H1 (cell line): ENCODE measurements around the gene LBHD1. TPM values are rescaled to one million over a fixed set of nuclear protein-coding genes. Genes with fewer than 3 reads are reported as not detected.

Source experiments
- CTCF ChIA-PET: fragments of 300-600 bp; sonication (Branson Sonifier 250); formaldehyde crosslinking; loops from one replicate; lab custom pipeline; 2021; ENCODE audit not compliant: partially characterized antibody; lab: Charles Lee
- POLR2A ChIA-PET: fragments of 300-600 bp; sonication (Branson Sonifier 250); formaldehyde crosslinking; loops from one replicate; lab custom pipeline; 2021; ENCODE audit warnings: inconsistent platforms; ENCODE audit not compliant: partially characterized antibody; lab: Charles Lee
- DNase-seq, 2 experiments: peaks; one replicate each; pipeline versions ENCODE4 v3.0.0 to v3.0.0-alpha.2; 2010 to 2022; ENCODE audit warnings: low spot score in 2 of 2, low read depth in 1 of 2, mixed read lengths in 1 of 2
- FAIRE-seq: peaks from 2 replicates; lab custom pipeline; 2011; peaks lifted over from hg19 to GRCh38; lab: Jason Lieb, UNC
- H2AFZ ChIP-seq: 2 replicates; pipeline ENCODE4 v1.8.1; 2012; ENCODE audit warnings: low read length, inconsistent platforms
- H2AK5ac ChIP-seq: 2 replicates; pipeline ENCODE4 v1.6.1; 2013; ENCODE audit warnings: low read depth, low read length
- H2BK120ac ChIP-seq: replicated peaks from 2 replicates; pipeline ENCODE3; 2013; ENCODE audit warnings: low read depth, low read length, inconsistent platforms
- H2BK12ac ChIP-seq: 2 replicates; pipeline ENCODE4 v1.6.1; 2013; ENCODE audit warnings: low read depth, low read length
- H2BK15ac ChIP-seq: 2 replicates; pipeline ENCODE4 v1.6.1; 2013; ENCODE audit warnings: low read length
- H2BK20ac ChIP-seq: 2 replicates; pipeline ENCODE4 v1.6.1; 2013; ENCODE audit warnings: low read length
- H2BK5ac ChIP-seq: 2 replicates; pipeline ENCODE4 v1.6.1; 2013; ENCODE audit warnings: low read depth, low read length
- H3K14ac ChIP-seq: 2 replicates; pipeline ENCODE4 v1.6.1; 2013; ENCODE audit warnings: inconsistent platforms; ENCODE audit not compliant: insufficient read length
- H3K18ac ChIP-seq: 2 replicates; pipeline ENCODE4 v1.6.1; 2013; ENCODE audit warnings: low read length; ENCODE audit errors: extremely low read depth
- H3K23ac ChIP-seq: 2 replicates; pipeline ENCODE4 v1.6.1; 2013; ENCODE audit warnings: inconsistent platforms; ENCODE audit not compliant: insufficient read length
- H3K23me2 ChIP-seq: 2 replicates; pipeline ENCODE4 v1.6.1; 2013; ENCODE audit warnings: low read depth, low read length
- H3K27ac ChIP-seq: 2 replicates; pipeline ENCODE4 v1.6.1; 2011; ENCODE audit warnings: low read depth, low read length, inconsistent platforms
- H3K27me3 ChIP-seq, 4 experiments: replicated peaks in 1 of 4; 1 replicate in 1 of 4; 2 replicates in 3 of 4; pipeline versions ENCODE4 v1.6.1 to v1.8.1; 2011 to 2013; ENCODE audit warnings: low read length in 3 of 4, mild to moderate bottlenecking in 3 of 4, inconsistent platforms in 2 of 4, mixed read lengths in 2 of 4, moderate library complexity in 1 of 4; ENCODE audit not compliant: control insufficient read depth in 3 of 4, insufficient read depth in 3 of 4; ENCODE audit errors: extremely low read depth in 1 of 4
- H3K36me3 ChIP-seq, 4 experiments: 2 replicates each; pipeline versions ENCODE4 v1.6.1 to v1.8.1; 2011 to 2013; ENCODE audit warnings: mild to moderate bottlenecking in 4 of 4, low read length in 3 of 4, moderate library complexity in 2 of 4, control low read depth in 1 of 4, inconsistent platforms in 1 of 4; ENCODE audit not compliant: insufficient read depth in 4 of 4, control insufficient read depth in 2 of 4
- H3K4ac ChIP-seq: replicated peaks from 2 replicates; pipeline ENCODE3; 2013; ENCODE audit warnings: low read length, low read depth, mixed read lengths, inconsistent platforms; ENCODE audit not compliant: insufficient read length
- H3K4me1 ChIP-seq, 4 experiments: replicated peaks in 1 of 4; 1 replicate in 1 of 4; 2 replicates in 3 of 4; pipeline versions ENCODE4 v1.6.1 to v1.8.1; 2011 to 2013; ENCODE audit warnings: low read length in 3 of 4, inconsistent platforms in 2 of 4, mixed read lengths in 1 of 4; ENCODE audit not compliant: insufficient read depth in 4 of 4, control insufficient read depth in 3 of 4
- H3K4me2 ChIP-seq, 2 experiments: 2 replicates each; pipeline versions ENCODE4 v1.6.1 to v1.8.1; 2011 to 2013; ENCODE audit warnings: low read depth in 2 of 2, low read length in 2 of 2, control low read depth in 1 of 2, inconsistent platforms in 1 of 2, mild to moderate bottlenecking in 1 of 2; ENCODE audit not compliant: insufficient read depth in 1 of 2
- H3K4me3 ChIP-seq, 4 experiments: fragments of 200-600, 300-600 bp in 1 of 4; sonication (generic), shearing (Covaris generic), sonication (Bioruptor Twin) in 1 of 4; 2 replicates each; pipeline versions ENCODE4 v1.5.1 to v1.8.1; 2011 to 2016; ENCODE audit warnings: low read length in 4 of 4, low read depth in 3 of 4, control low read depth in 2 of 4, inconsistent platforms in 2 of 4, mild to moderate bottlenecking in 2 of 4, mixed read lengths in 1 of 4, moderate library complexity in 1 of 4; ENCODE audit not compliant: insufficient read depth in 2 of 4; ENCODE audit errors: extremely low read depth in 1 of 4
- H3K56ac ChIP-seq: replicated peaks from 2 replicates; pipeline ENCODE3; 2013; ENCODE audit warnings: low read depth, mild to moderate bottlenecking, mixed read lengths, low read length, inconsistent platforms; ENCODE audit not compliant: insufficient read length
- H3K79me1 ChIP-seq: 2 replicates; pipeline ENCODE4 v1.6.1; 2013; ENCODE audit warnings: low read depth, low read length, control low read depth
- H3K79me2 ChIP-seq, 2 experiments: 2 replicates each; pipeline versions ENCODE4 v1.6.1 to v1.8.1; 2012 to 2013; ENCODE audit warnings: low read length in 2 of 2, mild to moderate bottlenecking in 2 of 2, inconsistent platforms in 1 of 2; ENCODE audit not compliant: insufficient read depth in 2 of 2, control insufficient read depth in 1 of 2
- H3K9ac ChIP-seq, 4 experiments: replicated peaks in 1 of 4; 1 replicate in 1 of 4; 2 replicates in 3 of 4; pipeline versions ENCODE4 v1.6.1 to v1.8.1; 2011 to 2013; ENCODE audit warnings: low read depth in 3 of 4, low read length in 3 of 4, control low read depth in 2 of 4, mild to moderate bottlenecking in 2 of 4, moderate library complexity in 2 of 4, inconsistent platforms in 1 of 4; ENCODE audit errors: extremely low read depth in 1 of 4
- H3K9me3 ChIP-seq, 2 experiments: 2 replicates each; pipeline versions ENCODE4 v1.6.1 to v1.8.1; 2012 to 2013; ENCODE audit warnings: mild to moderate bottlenecking in 2 of 2, moderate library complexity in 2 of 2, control low read depth in 1 of 2, inconsistent platforms in 1 of 2, low read depth in 1 of 2, low read length in 1 of 2, mixed read lengths in 1 of 2; ENCODE audit not compliant: insufficient read depth in 2 of 2
- H4K20me1 ChIP-seq, 2 experiments: replicated peaks in 1 of 2; 2 replicates each; pipeline versions ENCODE3 to v1.8.1; 2011 to 2013; ENCODE audit warnings: inconsistent platforms in 2 of 2, low read length in 2 of 2, mild to moderate bottlenecking in 1 of 2; ENCODE audit not compliant: insufficient read depth in 2 of 2, control insufficient read depth in 1 of 2
- H4K5ac ChIP-seq: 2 replicates; pipeline ENCODE4 v1.6.1; 2013; ENCODE audit warnings: low read length, low read depth, mixed read lengths, inconsistent platforms; ENCODE audit not compliant: insufficient read length
- H4K8ac ChIP-seq: 2 replicates; pipeline ENCODE4 v1.8.0; 2013; ENCODE audit warnings: mild to moderate bottlenecking, moderate library complexity, low read length, inconsistent platforms; ENCODE audit not compliant: insufficient read depth; ENCODE audit errors: extremely low read depth
- H4K91ac ChIP-seq: replicated peaks from 2 replicates; pipeline ENCODE3; 2013; ENCODE audit warnings: low read length, mixed read lengths, inconsistent platforms; ENCODE audit not compliant: insufficient read length
- EP300 ChIP-seq, 2 experiments: IDR thresholded peaks; 1 replicate in 1 of 2; 2 replicates in 1 of 2; pipeline ENCODE4 v1.6.1; 2011 to 2012; ENCODE audit warnings: low read depth in 2 of 2, low read length in 2 of 2, mild to moderate bottlenecking in 2 of 2, borderline replicate concordance in 1 of 2, inconsistent platforms in 1 of 2, moderate library complexity in 1 of 2
- SRF ChIP-seq: IDR thresholded peaks from 2 replicates; pipeline ENCODE4 v1.6.1; 2011; ENCODE audit warnings: mild to moderate bottlenecking, low read depth, low read length, moderate library complexity
- WGBS, 2 experiments: shearing (Covaris generic) in 1 of 2; methylation state at CpG; one replicate each; pipeline versions ENCODE4 v1.1.6 to v1.1.7; 2013 to 2015; ENCODE audit warnings: low lambda C conversion rate in 2 of 2, mixed read lengths in 2 of 2, inconsistent platforms in 1 of 2, low coverage in 1 of 2, missing lambda C conversion rate in 1 of 2; ENCODE audit not compliant: insufficient replicate concordance in 2 of 2, insufficient coverage in 1 of 2, insufficient read length in 1 of 2; ENCODE audit errors: extremely low coverage in 1 of 2, missing lambda C conversion rate in 1 of 2; 5-methylcytosine and 5-hydroxymethylcytosine counted together
- polyA plus RNA-seq, 7 experiments: library from polyadenylated mRNA; depleted of rRNA in 3 of 7; stranded (reverse) in 5 of 7; unstranded in 2 of 7; fragments of >200 nt in 5 of 7; fragments of 200-250 nt in 2 of 7; gene quantifications; 1 replicate in 5 of 7; 2 replicates in 1 of 7; 4 replicates in 1 of 7; pipeline versions ENCODE4 v1.2.1 to v1.2.3, GENCODE V29; 2011 to 2013; ENCODE audit warnings: missing spikeins in 2 of 7, mixed read lengths in 2 of 7
- total RNA-seq: library from RNA; stranded (reverse); fragmentation: NEBNext Ultra II Directional; extraction: Animal tissue kit (Norgen Biotek cat#: 25700); gene quantifications from 2 replicates; pipeline ENCODE4 v1.2.1, GENCODE V29; 2021

Gene LBHD1
- total and polyA plus RNA-seq, 2 of the 8 experiments (the other 6 are each of a cell fraction or from before 2014, with no cell fraction given), result 2.3 to 5.2 TPM

DNA sequence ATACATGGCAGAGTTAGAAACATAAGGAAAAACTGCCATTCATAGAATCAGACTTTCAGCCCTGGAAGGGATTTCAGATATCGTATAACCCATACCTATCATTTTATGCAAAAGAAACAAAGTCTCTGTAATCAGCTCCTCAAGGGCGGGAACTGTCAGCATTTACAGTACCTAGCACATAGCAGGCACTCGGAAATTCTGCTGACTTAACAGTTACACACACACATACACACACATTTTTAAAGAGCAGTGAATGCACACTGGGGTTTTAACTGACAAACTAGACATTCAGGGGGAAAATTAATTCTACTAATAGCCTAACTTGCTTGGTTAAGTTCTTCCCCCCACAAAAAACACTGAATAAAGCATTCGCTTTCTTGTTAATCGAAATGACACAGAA, 44.1 kb upstream of the LBHD1 start:
- FAIRE-seq (no peak), DNase-seq (no peak)
- Histone ChIP-seq H4K5ac (no peak overlapping the region), H2BK15ac (no peak overlapping the region), H3K56ac (no peak overlapping the region), H3K27me3 (no peaks in the 10 kb centered on the region; a peak in 1 of 7 replicates), H3K9me3 (no peaks in the 10 kb centered on the region), H3K36me3 (peaks cover 39 to 97% (median 76%) of the 10 kb centered on the region in 4 experiments), H3K27ac (no peak overlapping the region), H3K79me2 (peaks cover 0 to 19% of the 10 kb centered on the region in 2 experiments; a peak in 2 of 4 replicates), H2AK5ac (no peak overlapping the region), H4K91ac (no peak overlapping the region), H3K79me1 (no peaks in the 10 kb centered on the region; the same call in 1 of the 2 replicates), H3K18ac (no peak overlapping the region), H3K4me3 (no peak overlapping the region), H3K14ac (no peak overlapping the region), H3K9ac (no peak overlapping the region), H2BK5ac (no peak overlapping the region), H3K4me1 (peaks cover 0 to 13% (median 2%) of the 10 kb centered on the region in 4 experiments; a peak in 3 of 7 replicates), H2AFZ (no peak overlapping the region), H3K23me2 (no peaks in the 10 kb centered on the region), H2BK12ac (no peak overlapping the region), H3K4me2 (no peak overlapping the region), H2BK20ac (no peak overlapping the region), H4K8ac (no peak overlapping the region), H3K4ac (no peak overlapping the region), H4K20me1 (peaks cover 0 to 3% of the 10 kb centered on the region in 2 experiments), H2BK120ac (no peak overlapping the region), H3K23ac (no peak overlapping the region)
- TF ChIP-seq EP300 (IDR thresholded peaks at IDR 0.05; ENCODE audit: borderline replicate concordance in 1 of 2, low read depth in 2 of 2, low read length in 2 of 2) (no peak), SRF (no peak)
- 90% methylated on average over 5 of the region's 5 CpGs; no CpG with 5 or more reads in 1 of the 2 experiments for WGBS, 2 experiments
- ChIA-PET POLR2A (interaction anchor here (1.1 to 61.4 kb wide), 8 partner anchors 8 to 142 kb away, joined by 3 to 2041 read pairs (median 11); partner anchors contain the start of genes BSCL2, C11orf98, CSKMT and EEF1G), CTCF (interaction anchor here (0.6 to 4.0 kb wide), 9 partner anchors 8 to 497 kb away, joined by 3 to 26 read pairs (median 4); partner anchors contain the start of gene TAF6L)
